GM23338 (cell line): ENCODE data around the gene MLNR. TPM values are rescaled to one million over a fixed set of nuclear protein-coding genes. Genes with fewer than 3 reads are reported as not detected.

ENCODE experiments used
- ATAC-seq: fragments of 200-7000 bp; cut with Tn5 transposase; 3 replicates; pipeline ENCODE4 v1.9.1; 2020
- DNase-seq: peaks from one replicate; pipeline ENCODE4 v3.0.0-alpha.2; 2015; ENCODE audit warnings: low spot score
- H2AFZ ChIP-seq: fragments of 200-600 bp; sonication (generic); 2 replicates; pipeline ENCODE4 v1.8.0; 2016; ENCODE audit warnings: antibody characterized with exemption, mild to moderate bottlenecking, moderate library complexity
- H3F3A ChIP-seq: fragments of 200-600 bp; sonication (generic); replicated peaks from 2 replicates; pipeline ENCODE4 v1.8.0; 2017; ENCODE audit warnings: antibody characterized with exemption, mixed run types, low read depth
- H3K27ac ChIP-seq: fragments of 200-600 bp; sonication (generic); 2 replicates; pipeline ENCODE4 v1.6.1; 2016; ENCODE audit warnings: low read depth
- H3K27me3 ChIP-seq: fragments of 200-600 bp; sonication (generic); 2 replicates; pipeline ENCODE4 v1.8.0; 2016; ENCODE audit warnings: mild to moderate bottlenecking, mixed run types, moderate library complexity; ENCODE audit not compliant: insufficient read depth
- H3K36me3 ChIP-seq: fragments of 200-600 bp; sonication (generic); 2 replicates; pipeline ENCODE4 v1.8.0; 2016; ENCODE audit warnings: mild to moderate bottlenecking; ENCODE audit not compliant: insufficient read depth
- H3K4me1 ChIP-seq: fragments of 200-600 bp; sonication (generic); 2 replicates; pipeline ENCODE4 v1.8.0; 2016; ENCODE audit warnings: mild to moderate bottlenecking, moderate library complexity; ENCODE audit not compliant: insufficient read depth
- H3K4me2 ChIP-seq: fragments of 200-600 bp; sonication (generic); 2 replicates; pipeline ENCODE4 v1.7.1; 2017; ENCODE audit warnings: mixed run types
- H3K4me3 ChIP-seq: fragments of 200-600 bp; sonication (generic); 2 replicates; pipeline ENCODE4 v1.6.1; 2016; ENCODE audit warnings: mixed run types
- H3K79me2 ChIP-seq: fragments of 200-600 bp; sonication (generic); replicated peaks from 2 replicates; pipeline ENCODE4 v1.8.0; 2017; ENCODE audit warnings: mild to moderate bottlenecking; ENCODE audit not compliant: insufficient read depth
- H3K9me2 ChIP-seq: fragments of 200-600 bp; sonication (generic); 2 replicates; pipeline ENCODE4 v1.8.0; 2017; ENCODE audit not compliant: insufficient read depth
- H4K20me1 ChIP-seq: fragments of 200-600 bp; sonication (generic); replicated peaks from 2 replicates; pipeline ENCODE4 v1.8.0; 2017; ENCODE audit warnings: mild to moderate bottlenecking; ENCODE audit not compliant: insufficient read depth
- H3K27ac Mint-ChIP-seq: 2 replicates; pipeline ENCODE4 v1.8.0; 2020; ENCODE audit warnings: inconsistent platforms, mild to moderate bottlenecking, moderate library complexity, mixed read lengths
- H3K27me3 Mint-ChIP-seq: 3 replicates; pipeline ENCODE4 v1.8.0; 2022; ENCODE audit warnings: low read depth, mild to moderate bottlenecking, moderate library complexity, mixed read lengths, inconsistent platforms; ENCODE audit not compliant: insufficient read depth, poor library complexity
- H3K36me3 Mint-ChIP-seq: 3 replicates; pipeline ENCODE4 v1.8.0; 2021; ENCODE audit warnings: low read depth, mild to moderate bottlenecking, inconsistent platforms, moderate library complexity, mixed read lengths
- H3K4me1 Mint-ChIP-seq: 3 replicates; pipeline ENCODE4 v1.8.0; 2020; ENCODE audit warnings: mild to moderate bottlenecking, inconsistent platforms, mixed read lengths
- H3K4me3 Mint-ChIP-seq: 3 replicates; pipeline ENCODE4 v1.8.0; 2021; ENCODE audit warnings: moderate library complexity, mild to moderate bottlenecking, inconsistent platforms, mixed read lengths
- H3K9me3 Mint-ChIP-seq: 3 replicates; pipeline ENCODE4 v1.8.0; 2020; ENCODE audit warnings: moderate library complexity, mild to moderate bottlenecking, inconsistent platforms, mixed read lengths
- CREB1 ChIP-seq: fragments of 250-450 bp; sonication (Bioruptor Pico); IDR thresholded peaks from 2 replicates; pipeline ENCODE4 v1.5.0; 2020; ENCODE audit warnings: low read depth, mild to moderate bottlenecking, moderate library complexity
- EZH2 ChIP-seq: fragments of 200-600 bp; sonication (generic); IDR thresholded peaks from one replicate; pipeline ENCODE4 v1.8.0; 2017; ENCODE audit warnings: antibody characterized with exemption, mild to moderate bottlenecking, low read depth; ENCODE audit not compliant: unreplicated experiment
- EZH2phosphoT487 ChIP-seq: fragments of 200-600 bp; sonication (generic); IDR thresholded peaks from one replicate; pipeline ENCODE4 v1.8.1; 2018; ENCODE audit warnings: antibody characterized with exemption; ENCODE audit not compliant: unreplicated experiment
- JUNB ChIP-seq: IDR thresholded peaks from one replicate; pipeline ENCODE4 v1.6.1; 2016; ENCODE audit warnings: antibody characterized with exemption; ENCODE audit not compliant: unreplicated experiment
- NANOG ChIP-seq: IDR thresholded peaks from 2 replicates; pipeline ENCODE4 v1.6.1; 2016; ENCODE audit warnings: antibody characterized with exemption, borderline replicate concordance
- STAT1 ChIP-seq: IDR thresholded peaks from one replicate; pipeline ENCODE4 v1.6.1; 2016; ENCODE audit warnings: antibody characterized with exemption; ENCODE audit not compliant: unreplicated experiment
- ZNF114 ChIP-seq: fragments of 250-450 bp; sonication (Bioruptor Pico); IDR thresholded peaks from 2 replicates; pipeline ENCODE4 v1.5.0; 2020; ENCODE audit warnings: mild to moderate bottlenecking, moderate library complexity
- polyA plus RNA-seq: library from polyadenylated mRNA; unstranded; fragments of >200 nt; fragmentation: Nextera tagmentation; extraction: Ambion mirVana; gene quantifications from 2 replicates; pipeline ENCODE4 v1.2.1, GENCODE V29; 2016
- total RNA-seq: library from RNA; depleted of rRNA; stranded (reverse); fragments of >200 nt; shearing (Covaris generic); gene quantifications from 2 replicates; pipeline ENCODE4 v1.2.3, GENCODE V29; 2014
- TF ChIP-seq, protein P1 (sequence below): fragments of 250-450 bp; sonication (Bioruptor Pico); IDR thresholded peaks from 2 replicates; pipeline ENCODE4 v1.5.0; 2020; ENCODE audit warnings: mild to moderate bottlenecking, moderate library complexity
- TF ChIP-seq, protein P2 (sequence below), 2 experiments: fragments of 200-600 bp in 1 of 2; sonication (generic) in 1 of 2; conservative IDR thresholded peaks; 2 replicates each; pipeline versions ENCODE4 v1.5.1 to v1.6.1; 2016 to 2017; ENCODE audit warnings: antibody characterized with exemption in 2 of 2, low read depth in 2 of 2, mild to moderate bottlenecking in 2 of 2, moderate library complexity in 1 of 2

MLNR gene
- total and polyA plus RNA-seq, 2 experiments from 2014 or later = 0.17 TPM; not detected in 1

DNA sequence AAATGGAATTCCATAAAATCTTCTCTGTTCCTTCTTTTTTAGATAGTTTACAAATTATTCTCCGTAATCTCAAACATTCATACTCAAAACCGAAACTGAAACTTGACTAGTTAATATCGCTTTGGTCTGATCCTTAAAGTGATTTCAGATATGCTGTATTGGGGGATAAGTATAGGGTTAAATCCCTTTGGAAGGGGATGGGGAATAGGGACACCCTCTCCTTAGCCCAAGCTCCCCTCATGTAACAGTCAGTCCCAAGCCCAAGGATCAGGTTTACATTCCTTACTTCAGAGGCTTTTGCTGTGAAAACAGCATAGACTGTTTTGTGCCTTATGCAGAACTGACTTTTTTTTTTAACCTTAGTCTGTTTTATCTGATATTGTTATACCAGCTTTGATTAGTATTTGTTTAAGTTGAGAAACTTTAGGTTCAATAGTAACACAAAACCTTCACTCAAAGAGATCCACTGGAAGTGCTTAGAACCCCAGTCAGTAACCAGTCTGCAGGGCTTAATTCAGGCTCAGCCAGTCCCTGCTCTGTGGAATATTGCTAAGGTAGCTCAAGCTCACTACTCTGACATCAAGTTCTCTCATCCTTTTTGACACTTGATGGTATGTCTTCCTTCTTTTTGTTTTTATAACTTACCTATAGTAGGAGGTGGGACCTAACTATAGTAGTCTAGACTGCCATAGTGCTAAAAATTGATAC is 38.1 kb downstream of the MLNR start (continued):
- TF ChIP-seq, protein P1, sequence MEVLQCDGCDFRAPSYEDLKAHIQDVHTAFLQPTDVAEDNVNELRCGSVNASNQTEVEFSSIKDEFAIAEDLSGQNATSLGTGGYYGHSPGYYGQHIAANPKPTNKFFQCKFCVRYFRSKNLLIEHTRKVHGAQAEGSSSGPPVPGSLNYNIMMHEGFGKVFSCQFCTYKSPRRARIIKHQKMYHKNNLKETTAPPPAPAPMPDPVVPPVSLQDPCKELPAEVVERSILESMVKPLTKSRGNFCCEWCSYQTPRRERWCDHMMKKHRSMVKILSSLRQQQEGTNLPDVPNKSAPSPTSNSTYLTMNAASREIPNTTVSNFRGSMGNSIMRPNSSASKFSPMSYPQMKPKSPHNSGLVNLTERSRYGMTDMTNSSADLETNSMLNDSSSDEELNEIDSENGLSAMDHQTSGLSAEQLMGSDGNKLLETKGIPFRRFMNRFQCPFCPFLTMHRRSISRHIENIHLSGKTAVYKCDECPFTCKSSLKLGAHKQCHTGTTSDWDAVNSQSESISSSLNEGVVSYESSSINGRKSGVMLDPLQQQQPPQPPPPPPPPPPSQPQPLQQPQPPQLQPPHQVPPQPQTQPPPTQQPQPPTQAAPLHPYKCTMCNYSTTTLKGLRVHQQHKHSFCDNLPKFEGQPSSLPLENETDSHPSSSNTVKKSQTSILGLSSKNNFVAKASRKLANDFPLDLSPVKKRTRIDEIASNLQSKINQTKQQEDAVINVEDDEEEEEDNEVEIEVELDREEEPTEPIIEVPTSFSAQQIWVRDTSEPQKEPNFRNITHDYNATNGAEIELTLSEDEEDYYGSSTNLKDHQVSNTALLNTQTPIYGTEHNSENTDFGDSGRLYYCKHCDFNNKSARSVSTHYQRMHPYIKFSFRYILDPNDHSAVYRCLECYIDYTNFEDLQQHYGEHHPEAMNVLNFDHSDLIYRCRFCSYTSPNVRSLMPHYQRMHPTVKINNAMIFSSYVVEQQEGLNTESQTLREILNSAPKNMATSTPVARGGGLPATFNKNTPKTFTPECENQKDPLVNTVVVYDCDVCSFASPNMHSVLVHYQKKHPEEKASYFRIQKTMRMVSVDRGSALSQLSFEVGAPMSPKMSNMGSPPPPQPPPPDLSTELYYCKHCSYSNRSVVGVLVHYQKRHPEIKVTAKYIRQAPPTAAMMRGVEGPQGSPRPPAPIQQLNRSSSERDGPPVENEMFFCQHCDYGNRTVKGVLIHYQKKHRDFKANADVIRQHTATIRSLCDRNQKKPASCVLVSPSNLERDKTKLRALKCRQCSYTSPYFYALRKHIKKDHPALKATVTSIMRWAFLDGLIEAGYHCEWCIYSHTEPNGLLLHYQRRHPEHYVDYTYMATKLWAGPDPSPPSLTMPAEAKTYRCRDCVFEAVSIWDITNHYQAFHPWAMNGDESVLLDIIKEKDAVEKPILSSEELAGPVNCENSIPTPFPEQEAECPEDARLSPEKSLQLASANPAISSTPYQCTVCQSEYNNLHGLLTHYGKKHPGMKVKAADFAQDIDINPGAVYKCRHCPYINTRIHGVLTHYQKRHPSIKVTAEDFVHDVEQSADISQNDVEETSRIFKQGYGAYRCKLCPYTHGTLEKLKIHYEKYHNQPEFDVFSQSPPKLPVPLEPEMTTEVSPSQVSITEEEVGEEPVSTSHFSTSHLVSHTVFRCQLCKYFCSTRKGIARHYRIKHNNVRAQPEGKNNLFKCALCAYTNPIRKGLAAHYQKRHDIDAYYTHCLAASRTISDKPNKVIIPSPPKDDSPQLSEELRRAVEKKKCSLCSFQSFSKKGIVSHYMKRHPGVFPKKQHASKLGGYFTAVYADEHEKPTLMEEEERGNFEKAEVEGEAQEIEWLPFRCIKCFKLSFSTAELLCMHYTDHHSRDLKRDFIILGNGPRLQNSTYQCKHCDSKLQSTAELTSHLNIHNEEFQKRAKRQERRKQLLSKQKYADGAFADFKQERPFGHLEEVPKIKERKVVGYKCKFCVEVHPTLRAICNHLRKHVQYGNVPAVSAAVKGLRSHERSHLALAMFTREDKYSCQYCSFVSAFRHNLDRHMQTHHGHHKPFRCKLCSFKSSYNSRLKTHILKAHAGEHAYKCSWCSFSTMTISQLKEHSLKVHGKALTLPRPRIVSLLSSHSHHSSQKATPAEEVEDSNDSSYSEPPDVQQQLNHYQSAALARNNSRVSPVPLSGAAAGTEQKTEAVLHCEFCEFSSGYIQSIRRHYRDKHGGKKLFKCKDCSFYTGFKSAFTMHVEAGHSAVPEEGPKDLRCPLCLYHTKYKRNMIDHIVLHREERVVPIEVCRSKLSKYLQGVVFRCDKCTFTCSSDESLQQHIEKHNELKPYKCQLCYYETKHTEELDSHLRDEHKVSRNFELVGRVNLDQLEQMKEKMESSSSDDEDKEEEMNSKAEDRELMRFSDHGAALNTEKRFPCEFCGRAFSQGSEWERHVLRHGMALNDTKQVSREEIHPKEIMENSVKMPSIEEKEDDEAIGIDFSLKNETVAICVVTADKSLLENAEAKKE = no peak
- TF ChIP-seq, protein P2, sequence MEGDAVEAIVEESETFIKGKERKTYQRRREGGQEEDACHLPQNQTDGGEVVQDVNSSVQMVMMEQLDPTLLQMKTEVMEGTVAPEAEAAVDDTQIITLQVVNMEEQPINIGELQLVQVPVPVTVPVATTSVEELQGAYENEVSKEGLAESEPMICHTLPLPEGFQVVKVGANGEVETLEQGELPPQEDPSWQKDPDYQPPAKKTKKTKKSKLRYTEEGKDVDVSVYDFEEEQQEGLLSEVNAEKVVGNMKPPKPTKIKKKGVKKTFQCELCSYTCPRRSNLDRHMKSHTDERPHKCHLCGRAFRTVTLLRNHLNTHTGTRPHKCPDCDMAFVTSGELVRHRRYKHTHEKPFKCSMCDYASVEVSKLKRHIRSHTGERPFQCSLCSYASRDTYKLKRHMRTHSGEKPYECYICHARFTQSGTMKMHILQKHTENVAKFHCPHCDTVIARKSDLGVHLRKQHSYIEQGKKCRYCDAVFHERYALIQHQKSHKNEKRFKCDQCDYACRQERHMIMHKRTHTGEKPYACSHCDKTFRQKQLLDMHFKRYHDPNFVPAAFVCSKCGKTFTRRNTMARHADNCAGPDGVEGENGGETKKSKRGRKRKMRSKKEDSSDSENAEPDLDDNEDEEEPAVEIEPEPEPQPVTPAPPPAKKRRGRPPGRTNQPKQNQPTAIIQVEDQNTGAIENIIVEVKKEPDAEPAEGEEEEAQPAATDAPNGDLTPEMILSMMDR (conservative IDR thresholded peaks at IDR 0.05; ENCODE audit: low read depth in 2 of 2) = no peak

DNA sequence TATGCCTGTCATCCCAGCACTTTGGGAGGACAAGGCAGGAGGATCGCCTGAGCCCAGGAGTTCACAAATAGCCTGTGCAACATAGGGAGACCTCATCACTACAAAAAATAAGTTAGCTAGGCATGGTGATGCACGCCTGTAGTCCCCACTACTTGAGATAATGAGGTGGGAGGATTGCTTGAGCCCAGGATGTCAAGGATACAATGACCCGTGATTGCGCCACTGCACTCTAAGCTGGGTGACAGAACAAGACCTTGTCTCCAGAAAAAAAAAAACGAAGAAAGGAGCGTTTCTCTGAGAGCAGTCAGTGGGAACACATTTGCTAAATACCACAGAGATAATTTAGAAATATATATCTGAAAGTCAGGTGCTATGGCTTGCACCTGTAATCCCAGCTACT is 39.4 kb downstream of the MLNR start:
- Histone ChIP-seq H4K20me1 (no peaks in the 10 kb centered on the region; the same call in 1 of the 2 replicates), H3K27ac (no peak overlapping the region), H2AFZ (no peak overlapping the region), H3K9me2 (no peaks in the 10 kb centered on the region), H3K4me3 (no peak overlapping the region), H3K79me2 (no peaks in the 10 kb centered on the region), H3K36me3 (no peaks in the 10 kb centered on the region), H3K27me3 (no peaks in the 10 kb centered on the region), H3K4me1 (peaks cover 7% of the 10 kb centered on the region; the same call in 1 of the 2 replicates), H3F3A (no peaks in the 10 kb centered on the region), H3K4me2 (no peak overlapping the region)
- ATAC-seq = no peak
- no peak for DNase-seq
- no peak overlapping the region for H3K27ac Mint-ChIP-seq
- no peaks in the 10 kb centered on the region for H3K36me3 Mint-ChIP-seq
- peaks cover 9% of the 10 kb centered on the region; the same call in 2 of the 3 replicates for H3K4me1 Mint-ChIP-seq
- H3K27me3 Mint-ChIP-seq = peaks cover 1% of the 10 kb centered on the region
- H3K4me3 Mint-ChIP-seq = no peak overlapping the region
- no peaks in the 10 kb centered on the region for H3K9me3 Mint-ChIP-seq
- no peak for TF ChIP-seq NANOG
- no peak for TF ChIP-seq ZNF114
- TF ChIP-seq, protein P2 (conservative IDR thresholded peaks at IDR 0.05; ENCODE audit: low read depth in 2 of 2) = no peak
- no peak for TF ChIP-seq EZH2
- no peak for TF ChIP-seq JUNB
- TF ChIP-seq STAT1 = no peak
- no peak for TF ChIP-seq CREB1
- TF ChIP-seq EZH2phosphoT487 = no peak
